ENCODE data around the gene MMAB.

DNA sequence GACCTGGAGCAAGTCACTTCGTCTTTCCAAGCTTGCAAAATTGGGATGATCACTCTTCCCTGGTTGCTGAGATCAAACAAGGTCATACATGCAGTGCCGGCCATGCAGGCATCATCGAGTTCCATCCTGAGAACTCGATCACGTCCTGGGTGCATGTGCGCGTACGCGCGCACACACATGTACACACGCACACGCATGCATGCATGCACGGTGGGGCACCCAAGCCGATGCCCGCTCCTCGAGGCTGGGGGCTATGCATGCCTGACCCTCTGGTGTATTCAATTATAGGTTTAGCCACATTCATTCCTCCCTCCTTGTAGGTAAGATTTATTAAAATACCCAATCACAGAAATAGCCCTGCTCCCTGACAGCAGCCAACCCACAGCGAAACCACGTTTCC lies 26.0 kb downstream of the MMAB start:
- TF ChIP-seq, protein P1, sequence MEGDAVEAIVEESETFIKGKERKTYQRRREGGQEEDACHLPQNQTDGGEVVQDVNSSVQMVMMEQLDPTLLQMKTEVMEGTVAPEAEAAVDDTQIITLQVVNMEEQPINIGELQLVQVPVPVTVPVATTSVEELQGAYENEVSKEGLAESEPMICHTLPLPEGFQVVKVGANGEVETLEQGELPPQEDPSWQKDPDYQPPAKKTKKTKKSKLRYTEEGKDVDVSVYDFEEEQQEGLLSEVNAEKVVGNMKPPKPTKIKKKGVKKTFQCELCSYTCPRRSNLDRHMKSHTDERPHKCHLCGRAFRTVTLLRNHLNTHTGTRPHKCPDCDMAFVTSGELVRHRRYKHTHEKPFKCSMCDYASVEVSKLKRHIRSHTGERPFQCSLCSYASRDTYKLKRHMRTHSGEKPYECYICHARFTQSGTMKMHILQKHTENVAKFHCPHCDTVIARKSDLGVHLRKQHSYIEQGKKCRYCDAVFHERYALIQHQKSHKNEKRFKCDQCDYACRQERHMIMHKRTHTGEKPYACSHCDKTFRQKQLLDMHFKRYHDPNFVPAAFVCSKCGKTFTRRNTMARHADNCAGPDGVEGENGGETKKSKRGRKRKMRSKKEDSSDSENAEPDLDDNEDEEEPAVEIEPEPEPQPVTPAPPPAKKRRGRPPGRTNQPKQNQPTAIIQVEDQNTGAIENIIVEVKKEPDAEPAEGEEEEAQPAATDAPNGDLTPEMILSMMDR (IDR thresholded peaks at IDR 0.05): no peak
- TF ChIP-seq POLR2AphosphoS5 (IDR thresholded peaks at IDR 0.05; ENCODE audit: insufficient read depth in 1 of 2, low read depth in 1 of 2): no peak

Measured in vagina (tissue), 2 donors.